SJSA1 (cell line): ENCODE results near the gene PWP1. TPM values are rescaled to one million over a fixed set of nuclear protein-coding genes. Genes with fewer than 3 reads are reported as not detected.
"Not testable (repeated sequence)": the region's sequence is repeated elsewhere in the genome, so short reads cannot be mapped to it uniquely, and the experiment has no call there.

ENCODE experiments used
- DNase-seq, 2 experiments: peaks; one replicate each; pipeline ENCODE4 v3.0.0-alpha.2; 2015 to 2020; ENCODE audit warnings: low spot score in 2 of 2, low read depth in 1 of 2
- H3K27ac ChIP-seq: fragments of 250-450 bp; sonication (Bioruptor Pico); 2 replicates; pipeline ENCODE4 v1.5.1; 2020; ENCODE audit warnings: mild to moderate bottlenecking, moderate library complexity
- H3K27me3 ChIP-seq: fragments of 250-450 bp; sonication (Bioruptor Pico); replicated peaks from 2 replicates; pipeline ENCODE4 v1.5.1; 2020; ENCODE audit warnings: mild to moderate bottlenecking, moderate library complexity
- H3K36me3 ChIP-seq: fragments of 250-450 bp; sonication (Bioruptor Pico); 2 replicates; pipeline ENCODE4 v1.5.1; 2020; ENCODE audit warnings: mild to moderate bottlenecking
- H3K4me1 ChIP-seq: fragments of 250-450 bp; sonication (Bioruptor Pico); replicated peaks from 2 replicates; pipeline ENCODE4 v1.6.1; 2021; ENCODE audit warnings: mild to moderate bottlenecking
- H3K4me3 ChIP-seq: fragments of 250-450 bp; sonication (Bioruptor Pico); 2 replicates; pipeline ENCODE4 v1.5.1; 2020; ENCODE audit warnings: mild to moderate bottlenecking
- H3K9me3 ChIP-seq: fragments of 250-450 bp; sonication (Bioruptor Pico); replicated peaks from 2 replicates; pipeline ENCODE4 v1.5.1; 2020; ENCODE audit warnings: mild to moderate bottlenecking
- total RNA-seq: library from RNA; depleted of rRNA; stranded (reverse); fragments of >200 nt; shearing (Covaris generic); gene quantifications from 2 replicates; pipeline ENCODE4 v1.2.3, GENCODE V29; 2014

The PWP1 gene
- total RNA-seq, 1 experiment from 2014 or later: 91.4 TPM

DNA sequence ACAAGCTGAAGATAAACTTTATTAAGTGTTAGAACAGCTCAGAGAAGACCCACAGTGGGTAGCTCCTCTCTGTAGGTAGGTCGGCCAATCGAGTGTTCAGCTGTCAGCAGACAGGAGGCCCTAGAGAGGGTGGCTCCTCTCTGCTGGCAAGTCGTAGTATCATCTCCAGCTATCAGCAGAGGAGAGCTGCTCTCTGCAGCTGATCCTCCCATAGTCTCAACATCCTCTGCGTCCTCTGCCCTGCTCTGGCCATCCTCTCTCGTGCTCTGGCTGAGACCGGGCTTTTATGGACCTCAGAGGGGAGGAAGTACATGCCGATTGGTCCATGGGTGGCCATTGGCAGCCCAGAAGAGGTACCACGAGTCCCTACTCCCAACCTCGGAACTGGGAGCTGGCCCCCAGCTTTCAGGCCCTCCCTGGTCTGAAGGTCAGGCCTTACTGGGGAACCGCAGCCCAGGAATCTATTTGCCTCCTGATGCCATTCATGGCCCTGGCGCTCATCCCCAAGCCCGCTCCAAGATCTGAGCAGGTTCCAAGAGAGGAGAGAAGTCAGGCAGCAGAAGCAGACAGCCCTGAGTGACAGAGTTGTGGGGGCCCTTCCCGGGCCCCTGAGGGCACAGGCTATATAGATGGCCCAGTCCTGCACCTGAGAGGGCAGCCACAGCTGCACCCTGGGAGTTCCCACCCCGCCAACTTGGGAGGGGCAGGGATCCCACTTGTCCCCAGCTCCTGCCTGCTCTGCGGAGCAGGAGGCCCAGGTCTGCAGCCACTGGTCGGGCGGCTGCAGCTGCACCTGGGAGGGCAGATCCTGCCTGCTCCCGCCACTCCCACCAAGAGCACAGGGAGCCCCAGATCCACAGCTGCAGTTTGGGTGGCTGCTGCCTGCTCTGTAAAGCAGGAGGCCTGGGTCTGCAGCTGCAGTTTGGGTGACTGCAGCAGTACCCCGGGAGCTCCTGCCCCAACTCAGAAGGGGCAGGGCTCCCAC is 3.5 kb upstream of the PWP1 start:
- peaks cover 20% of the 10 kb centered on the region for H3K27me3 ChIP-seq
- no peak for DNase-seq
- H3K36me3 ChIP-seq: peaks cover 4% of the 10 kb centered on the region
- no peak overlapping the region for H3K4me3 ChIP-seq
- no peak overlapping the region for H3K27ac ChIP-seq
- peaks cover 6% of the 10 kb centered on the region for H3K4me1 ChIP-seq
- no peaks in the 10 kb centered on the region for H3K9me3 ChIP-seq

DNA sequence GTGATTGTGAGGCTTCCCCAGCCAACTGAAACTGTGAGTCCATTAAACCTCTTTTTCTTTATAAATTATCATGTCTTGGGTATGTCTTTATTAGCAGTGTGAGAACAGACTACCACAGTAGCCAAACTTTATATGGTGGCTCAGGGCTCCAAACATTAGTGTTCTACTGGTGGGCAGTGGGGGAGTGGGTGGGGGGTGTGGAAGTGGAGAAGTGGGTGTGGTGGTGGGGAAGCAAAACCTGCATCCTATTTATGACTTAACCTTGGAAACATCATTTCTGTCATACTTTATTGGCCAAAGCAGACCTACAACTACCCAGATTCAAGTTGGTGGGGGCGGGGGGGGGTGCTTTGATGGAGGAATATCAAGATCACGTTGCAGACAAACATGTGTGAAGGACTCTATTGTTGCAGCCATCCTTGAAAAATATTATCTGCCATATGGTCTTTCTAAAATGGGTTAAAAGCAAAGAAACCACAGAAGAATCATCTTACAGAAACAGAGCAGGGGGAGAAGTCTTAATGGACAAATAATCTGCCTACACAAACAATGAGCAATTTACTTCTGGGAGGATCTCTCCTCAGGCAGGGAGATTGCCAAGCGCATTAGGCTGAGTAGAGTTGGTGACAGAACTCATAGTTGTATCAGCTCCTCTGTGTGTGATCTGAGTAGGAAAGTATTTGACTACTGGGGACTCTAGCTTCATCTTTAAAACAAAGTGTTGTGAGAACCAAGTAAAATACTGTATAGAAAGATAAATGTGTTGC is 1.4 kb upstream of the PWP1 start:
- Histone ChIP-seq H3K4me1 (peaks cover 6% of the 10 kb centered on the region), H3K27me3 (peaks cover 10% of the 10 kb centered on the region; the same call in 1 of the 2 replicates), H3K4me3 (no peak overlapping the region), H3K9me3 (no peaks in the 10 kb centered on the region), H3K36me3 (peaks cover 16% of the 10 kb centered on the region), H3K27ac (no peak overlapping the region)
- DNase-seq: peak in 1 of 2 experiments; percentile 3

DNA sequence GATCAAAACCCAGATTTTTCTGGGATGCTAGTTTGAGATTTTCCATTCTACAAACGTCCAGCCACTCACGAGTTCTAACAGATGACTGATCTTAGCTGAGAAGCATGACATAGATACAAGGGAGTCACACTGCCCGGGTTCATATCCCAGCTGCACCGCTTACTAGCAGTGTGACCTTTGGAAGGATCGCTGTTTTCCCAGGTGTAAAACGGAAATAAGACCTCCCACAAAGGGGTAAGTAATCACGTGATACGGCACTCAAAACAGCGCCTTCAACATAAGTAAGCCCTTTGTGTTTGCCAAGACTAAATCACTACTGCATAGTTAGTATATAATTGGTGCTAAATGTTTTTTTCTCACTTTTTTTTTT is 624 bp upstream of the PWP1 start:
- Histone ChIP-seq H3K4me3 (peak overlapping the region; percentile 82), H3K27me3 (0 out of 2 replicates have a peak, but pooled peaks cover 4% of the 10 kb centered on the region), H3K9me3 (no peaks in the 10 kb centered on the region), H3K36me3 (peaks cover 23% of the 10 kb centered on the region), H3K4me1 (peaks cover 6% of the 10 kb centered on the region), H3K27ac (peak overlapping the region; percentile 76)
- no peak for DNase-seq

DNA sequence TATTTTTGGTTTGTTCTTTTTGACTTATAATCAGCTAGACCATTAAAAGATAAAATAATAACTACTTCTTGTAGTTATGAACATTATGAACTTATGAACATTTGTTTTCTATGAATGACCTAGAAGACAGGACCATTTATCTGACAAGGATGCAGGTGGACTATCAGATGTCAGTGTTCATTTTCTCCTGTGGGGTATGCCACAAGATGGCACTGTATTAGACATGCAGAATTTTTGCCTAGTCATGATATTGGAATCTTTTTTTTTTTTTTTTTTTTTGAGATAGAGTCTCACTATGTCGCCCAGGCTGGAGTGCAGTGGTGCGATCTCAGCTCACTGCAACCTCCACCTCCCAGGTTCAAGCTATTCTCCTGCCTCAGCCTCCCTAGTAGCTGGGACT is 10.2 kb downstream of the PWP1 start:
- H3K4me3 ChIP-seq, H3K4me1 ChIP-seq, H3K27ac ChIP-seq, H3K9me3 ChIP-seq, H3K27me3 ChIP-seq: not testable (repeated sequence)
- peak in 1 of 2 experiments; percentile 8 for DNase-seq
- peaks cover 96% of the 10 kb centered on the region for H3K36me3 ChIP-seq

DNA sequence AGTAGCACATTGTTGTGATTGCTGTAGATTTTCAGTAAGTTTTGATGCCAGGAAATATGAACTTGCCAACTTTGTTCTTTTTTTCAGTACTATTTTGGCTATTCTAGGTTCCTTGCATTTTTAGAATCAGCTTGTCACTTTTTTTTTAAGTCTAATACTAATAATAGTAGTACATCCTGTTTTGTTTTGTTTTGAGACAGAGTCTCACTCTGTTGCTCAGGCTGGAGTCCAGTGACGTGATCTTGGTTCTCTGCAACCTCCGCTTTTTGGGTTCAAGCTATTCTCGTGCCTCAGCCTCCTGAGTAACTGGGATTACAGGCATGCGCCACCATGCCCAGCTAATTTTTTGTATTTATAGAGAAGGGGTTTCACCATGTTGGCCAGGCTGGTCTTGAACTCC is 16.5 kb downstream of the PWP1 start:
- Histone ChIP-seq H3K27me3 (no peaks in the 10 kb centered on the region), H3K9me3 (no peaks in the 10 kb centered on the region), H3K27ac (no peak overlapping the region), H3K36me3 (peaks cover 90% of the 10 kb centered on the region), H3K4me3 (no peak overlapping the region), H3K4me1 (no peaks in the 10 kb centered on the region)
- no peak for DNase-seq

DNA sequence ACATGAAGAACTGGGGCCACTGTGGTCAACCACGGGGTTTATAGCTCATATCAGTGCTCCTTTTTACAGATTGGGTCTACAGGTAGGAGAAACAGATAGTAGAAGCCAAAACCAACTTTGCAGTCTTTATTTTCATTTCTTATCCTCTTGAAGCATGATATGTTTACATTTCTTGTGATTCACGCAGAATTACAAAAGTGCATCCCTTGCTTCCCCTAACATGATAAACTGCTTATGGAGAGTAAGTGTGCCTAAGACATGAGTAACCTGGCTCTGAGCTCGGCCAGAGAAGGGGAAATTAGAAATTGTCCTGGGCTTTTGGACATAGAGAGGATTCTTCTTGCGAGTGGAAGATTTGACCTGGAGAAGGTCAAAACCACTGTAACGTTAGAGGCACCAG is 18.4 kb downstream of the PWP1 start:
- Histone ChIP-seq H3K9me3 (no peaks in the 10 kb centered on the region), H3K27me3 (no peaks in the 10 kb centered on the region), H3K27ac (no peak overlapping the region), H3K4me1 (no peaks in the 10 kb centered on the region), H3K4me3 (no peak overlapping the region), H3K36me3 (peaks cover 85% of the 10 kb centered on the region)
- DNase-seq: no peak

DNA sequence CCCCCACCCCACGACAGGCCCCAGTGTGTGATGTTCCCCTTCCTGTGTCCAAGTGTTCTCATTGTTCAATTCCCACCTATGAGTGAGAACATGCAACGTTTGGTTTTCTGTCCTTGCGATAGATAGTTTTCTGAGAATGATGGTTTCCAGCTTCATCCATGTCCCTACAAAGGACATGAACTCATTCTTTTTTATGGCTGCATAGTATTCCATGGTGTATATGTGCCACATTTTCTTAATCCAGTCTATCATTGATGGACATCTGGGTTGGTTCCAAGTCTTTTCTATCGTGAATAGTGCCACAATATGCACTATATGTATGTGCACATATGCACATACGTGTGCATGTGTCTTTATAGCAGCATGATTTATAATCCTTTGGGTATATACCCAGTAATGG is 19.9 kb downstream of the PWP1 start:
- not testable (repeated sequence) for H3K27me3 ChIP-seq, H3K27ac ChIP-seq, H3K4me1 ChIP-seq, DNase-seq, H3K4me3 ChIP-seq, H3K9me3 ChIP-seq
- H3K36me3 ChIP-seq: peaks cover 85% of the 10 kb centered on the region

DNA sequence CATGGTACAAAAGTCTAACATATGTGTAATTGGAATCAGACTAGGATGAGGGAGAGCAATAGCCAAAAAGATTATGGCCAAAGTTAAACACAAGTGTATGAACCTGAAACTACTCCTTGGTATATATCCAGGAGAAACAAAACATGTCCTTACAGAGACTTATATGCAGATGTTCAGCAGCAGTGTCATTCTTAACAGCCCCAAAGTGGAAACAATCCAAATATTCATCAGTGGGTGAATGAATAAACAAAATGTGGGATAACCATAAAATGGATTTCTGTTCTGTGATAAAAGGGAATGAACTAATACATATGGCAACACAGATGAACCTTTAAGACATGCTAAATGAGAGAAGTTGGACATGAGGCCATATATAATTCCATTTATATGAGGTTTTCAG is 30.2 kb downstream of the PWP1 start:
- Histone ChIP-seq H3K27ac (no peak overlapping the region), H3K4me3 (no peak overlapping the region), H3K36me3 (peaks cover 42% of the 10 kb centered on the region), H3K4me1 (no peaks in the 10 kb centered on the region), H3K27me3 (no peaks in the 10 kb centered on the region), H3K9me3 (no peaks in the 10 kb centered on the region)
- no peak for DNase-seq

DNA sequence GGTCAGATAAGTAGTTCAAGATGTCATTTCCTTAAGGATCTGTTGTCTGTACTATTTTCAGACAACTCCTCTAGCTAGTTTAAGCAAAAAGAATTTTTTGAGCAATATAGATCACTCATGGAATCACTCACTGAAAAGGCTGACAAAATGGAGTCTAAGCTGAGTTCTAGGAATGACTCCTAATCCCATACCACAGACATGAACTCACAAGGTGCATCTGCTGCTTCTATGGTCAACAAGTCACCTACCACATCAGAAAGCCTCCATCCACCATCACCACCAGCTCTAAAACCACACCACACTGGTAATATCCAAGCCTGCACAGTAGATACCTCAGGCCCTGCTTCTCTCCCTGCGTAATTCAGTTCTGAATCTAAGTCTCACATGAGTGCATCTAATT is 33.0 kb downstream of the PWP1 start:
- no peak overlapping the region for H3K27ac ChIP-seq
- no peaks in the 10 kb centered on the region for H3K4me1 ChIP-seq
- no peaks in the 10 kb centered on the region for H3K27me3 ChIP-seq
- H3K9me3 ChIP-seq: no peaks in the 10 kb centered on the region
- no peak for DNase-seq
- no peak overlapping the region for H3K4me3 ChIP-seq
- peaks cover 14% of the 10 kb centered on the region for H3K36me3 ChIP-seq

DNA sequence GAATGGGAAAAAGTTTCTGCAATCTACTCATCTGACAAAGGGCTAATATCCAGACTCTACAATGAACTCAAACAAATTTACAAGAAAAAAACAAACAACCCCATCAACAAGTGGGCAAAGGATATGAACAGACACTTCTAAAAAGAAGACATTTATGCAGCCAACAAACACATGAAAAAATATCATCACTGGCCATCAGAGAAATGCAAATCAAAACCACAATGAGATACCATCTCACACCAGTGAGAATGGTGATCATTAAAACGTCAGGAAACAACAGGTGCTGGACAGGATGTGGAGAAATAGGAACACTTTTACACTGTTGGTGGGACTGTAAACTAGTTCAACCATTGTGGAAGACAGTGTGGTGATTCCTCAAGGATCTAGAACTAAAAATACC is 41.7 kb downstream of the PWP1 start:
- H3K27ac ChIP-seq, DNase-seq, H3K4me3 ChIP-seq, H3K9me3 ChIP-seq, H3K27me3 ChIP-seq, H3K36me3 ChIP-seq, H3K4me1 ChIP-seq: not testable (repeated sequence)

DNA sequence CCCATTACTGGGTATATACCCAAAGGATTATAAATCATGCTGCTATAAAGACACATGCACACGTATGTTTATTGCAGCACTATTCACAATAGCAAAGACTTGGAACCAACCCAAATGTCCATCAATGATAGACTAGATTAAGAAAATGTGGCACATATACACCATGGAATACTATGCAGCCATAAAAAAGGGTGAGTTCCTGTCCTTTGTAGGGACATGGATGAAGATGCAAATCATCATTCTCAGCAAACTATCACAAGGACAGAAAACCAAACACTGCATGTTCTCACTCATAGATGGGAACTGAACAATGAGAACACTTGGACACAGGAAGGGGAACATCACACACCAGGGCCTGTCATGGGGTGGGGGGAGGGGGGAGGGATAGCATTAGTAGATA is 42.1 kb downstream of the PWP1 start:
- not testable (repeated sequence) for DNase-seq, H3K4me1 ChIP-seq, H3K27ac ChIP-seq, H3K9me3 ChIP-seq, H3K36me3 ChIP-seq, H3K27me3 ChIP-seq, H3K4me3 ChIP-seq

DNA sequence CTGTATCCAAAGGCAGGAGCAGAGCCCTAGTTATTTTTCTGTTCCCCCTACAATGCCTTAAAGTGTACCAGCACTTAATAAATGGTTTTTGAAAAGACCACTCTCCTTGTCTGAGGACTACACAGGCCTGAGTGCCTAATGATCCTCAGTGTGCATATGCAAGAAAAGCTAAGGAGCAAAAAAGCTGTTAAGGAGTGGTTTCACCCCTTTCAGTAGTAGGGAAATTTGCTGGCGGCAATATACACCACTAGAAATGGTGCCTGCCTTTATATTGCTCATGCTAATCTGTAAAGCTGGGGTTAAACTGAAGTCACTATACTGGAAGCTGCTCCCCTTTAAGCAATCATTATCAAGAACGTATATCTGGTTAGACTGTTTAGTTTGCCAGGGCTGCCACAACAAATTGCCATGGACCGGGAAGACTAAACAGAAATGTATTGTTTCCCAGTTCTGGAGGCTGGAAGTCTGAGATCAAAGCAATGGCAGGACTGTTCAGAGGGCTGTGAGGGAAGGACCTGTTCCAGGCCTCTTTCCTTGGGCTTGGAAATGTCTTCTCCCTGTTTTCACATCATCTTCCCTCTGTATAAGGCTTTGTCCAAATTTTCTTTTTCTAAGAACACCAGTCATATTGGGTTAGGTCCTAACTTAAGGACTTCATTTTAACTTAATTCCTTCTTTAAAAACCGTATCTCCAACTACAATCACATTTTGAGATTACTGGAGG is 45.2 kb downstream of the PWP1 start:
- Histone ChIP-seq H3K27me3 (no peaks in the 10 kb centered on the region), H3K27ac (no peak overlapping the region), H3K4me1 (no peaks in the 10 kb centered on the region), H3K9me3 (no peaks in the 10 kb centered on the region), H3K4me3 (no peak overlapping the region), H3K36me3 (peaks cover 28% of the 10 kb centered on the region)
- no peak for DNase-seq

DNA sequence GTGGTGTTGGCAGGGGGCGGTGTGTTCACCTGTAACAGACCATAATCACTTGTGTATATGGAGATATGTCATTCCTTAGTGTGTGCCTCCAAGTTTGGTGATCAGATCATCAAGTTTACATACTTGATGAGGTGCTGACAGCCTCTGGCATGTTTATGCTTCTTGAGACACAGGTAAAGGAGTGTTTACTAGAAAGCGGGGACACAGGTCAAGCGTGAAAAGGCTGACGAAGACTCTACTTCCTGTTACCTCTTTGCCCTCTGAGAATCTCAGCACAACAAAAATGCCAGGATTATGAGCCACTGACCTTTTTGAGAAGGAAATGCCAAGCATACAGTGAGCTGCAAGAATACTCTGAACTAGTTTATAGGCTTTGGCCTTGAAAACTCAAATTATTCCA is 45.8 kb downstream of the PWP1 start:
- H3K27ac ChIP-seq: no peak overlapping the region
- no peak for DNase-seq
- H3K4me1 ChIP-seq: no peaks in the 10 kb centered on the region
- no peaks in the 10 kb centered on the region for H3K9me3 ChIP-seq
- no peaks in the 10 kb centered on the region for H3K27me3 ChIP-seq
- no peak overlapping the region for H3K4me3 ChIP-seq
- peaks cover 33% of the 10 kb centered on the region for H3K36me3 ChIP-seq

DNA sequence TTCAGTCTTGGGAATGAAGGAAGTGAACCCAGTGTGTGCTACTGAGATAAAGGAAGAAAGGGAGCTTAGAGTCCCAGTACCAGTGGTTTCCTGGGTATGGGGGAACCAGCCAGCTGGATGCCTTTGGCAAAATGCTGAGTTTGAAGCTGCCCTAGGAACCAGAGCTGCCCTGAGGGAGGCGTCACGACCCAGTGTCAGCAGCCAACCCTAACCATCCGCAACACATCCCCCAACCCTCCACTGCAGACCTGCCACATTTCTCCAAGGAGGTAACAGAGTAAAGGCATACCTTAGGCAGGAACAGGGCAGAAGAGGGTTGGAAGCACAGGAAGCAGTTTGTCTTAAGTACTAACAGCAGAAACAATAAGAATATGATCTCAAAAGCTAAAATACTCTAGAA is 46.8 kb downstream of the PWP1 start:
- Histone ChIP-seq H3K36me3 (peaks cover 43% of the 10 kb centered on the region), H3K9me3 (no peaks in the 10 kb centered on the region), H3K27me3 (no peaks in the 10 kb centered on the region), H3K4me1 (no peaks in the 10 kb centered on the region), H3K27ac (no peak overlapping the region), H3K4me3 (no peak overlapping the region)
- DNase-seq: no peak
